HG02852 (cell line): ENCODE results near the gene S100P.
"Not testable (repeated sequence)": the region's sequence is repeated elsewhere in the genome, so short reads cannot be mapped to it uniquely, and the experiment has no call there.

Experiments
- ATAC-seq: cut with Tn5 transposase; IDR thresholded peaks from one replicate; pipeline ENCODE4 v1.9.1; 2021; ENCODE audit warnings: mild to moderate bottlenecking, moderate library complexity; ENCODE audit not compliant: unreplicated experiment

Gene S100P

GRCh38 chr4:6672541-6673190, 21.0 kb upstream of the S100P start:
- not testable (repeated sequence) for ATAC-seq

GRCh38 chr4:6673191-6673659, 20.5 kb upstream of the S100P start:
- not testable (repeated sequence) for ATAC-seq

- ATAC-seq: peak; percentile 73
Measured at GRCh38 chr4:6673660-6674499, 19.8 kb upstream of the S100P start.

- peak; percentile 51 for ATAC-seq
Measured at GRCh38 chr4:6674500-6675149, 19.1 kb upstream of the S100P start.

- ATAC-seq: no peak
Measured at GRCh38 chr4:6676722-6677558, 16.7 kb upstream of the S100P start.

- no peak for ATAC-seq
Measured at GRCh38 chr4:6680372-6681034, 13.2 kb upstream of the S100P start.

- no peak for ATAC-seq
Measured at GRCh38 chr4:6681191-6681590, 12.5 kb upstream of the S100P start.

- ATAC-seq: no peak
Measured at GRCh38 chr4:6682862-6683590, 10.7 kb upstream of the S100P start.

- no peak for ATAC-seq
Measured at GRCh38 chr4:6684656-6685055, 9.0 kb upstream of the S100P start.

GRCh38 chr4:6686104-6686787, 7.4 kb upstream of the S100P start:
- no peak for ATAC-seq

- ATAC-seq: no peak
Measured at GRCh38 chr4:6687947-6688878, 5.5 kb upstream of the S100P start.

- ATAC-seq: peak; percentile 95
Measured at GRCh38 chr4:6688879-6689505, 4.7 kb upstream of the S100P start.

- no peak for ATAC-seq
Measured at GRCh38 chr4:6689506-6689960, 4.1 kb upstream of the S100P start.

GRCh38 chr4:6692379-6692778, 1.3 kb upstream of the S100P start:
- no peak for ATAC-seq

- no peak for ATAC-seq
Measured at GRCh38 chr4:6692806-6693205, 872 bp upstream of the S100P start.

- no peak for ATAC-seq
Measured at GRCh38 chr4:6694177-6694901, 661 bp downstream of the S100P start.
